H1 (cell line): ENCODE measurements around the gene TUBAL3. TPM values are rescaled to one million over a fixed set of nuclear protein-coding genes. Genes with fewer than 3 reads are reported as not detected.
A peak's percentile ranks its signal among the peaks of the same experiment; 100 is the strongest.

Source experiments
- CTCF ChIA-PET: fragments of 300-600 bp; sonication (Branson Sonifier 250); formaldehyde crosslinking; loops from one replicate; lab custom pipeline; 2021; ENCODE audit not compliant: partially characterized antibody; lab: Charles Lee
- POLR2A ChIA-PET: fragments of 300-600 bp; sonication (Branson Sonifier 250); formaldehyde crosslinking; loops from one replicate; lab custom pipeline; 2021; ENCODE audit warnings: inconsistent platforms; ENCODE audit not compliant: partially characterized antibody; lab: Charles Lee
- DNase-seq, 2 experiments: peaks; one replicate each; pipeline versions ENCODE4 v3.0.0 to v3.0.0-alpha.2; 2010 to 2022; ENCODE audit warnings: low spot score in 2 of 2, low read depth in 1 of 2, mixed read lengths in 1 of 2
- FAIRE-seq: peaks from 2 replicates; lab custom pipeline; 2011; peaks lifted over from hg19 to GRCh38; lab: Jason Lieb, UNC
- H2AFZ ChIP-seq: 2 replicates; pipeline ENCODE4 v1.8.1; 2012; ENCODE audit warnings: low read length, inconsistent platforms
- H2AK5ac ChIP-seq: 2 replicates; pipeline ENCODE4 v1.6.1; 2013; ENCODE audit warnings: low read depth, low read length
- H2BK120ac ChIP-seq: replicated peaks from 2 replicates; pipeline ENCODE3; 2013; ENCODE audit warnings: low read depth, low read length, inconsistent platforms
- H2BK12ac ChIP-seq: 2 replicates; pipeline ENCODE4 v1.6.1; 2013; ENCODE audit warnings: low read depth, low read length
- H2BK15ac ChIP-seq: 2 replicates; pipeline ENCODE4 v1.6.1; 2013; ENCODE audit warnings: low read length
- H2BK20ac ChIP-seq: 2 replicates; pipeline ENCODE4 v1.6.1; 2013; ENCODE audit warnings: low read length
- H2BK5ac ChIP-seq: 2 replicates; pipeline ENCODE4 v1.6.1; 2013; ENCODE audit warnings: low read depth, low read length
- H3K14ac ChIP-seq: 2 replicates; pipeline ENCODE4 v1.6.1; 2013; ENCODE audit warnings: inconsistent platforms; ENCODE audit not compliant: insufficient read length
- H3K18ac ChIP-seq: 2 replicates; pipeline ENCODE4 v1.6.1; 2013; ENCODE audit warnings: low read length; ENCODE audit errors: extremely low read depth
- H3K23ac ChIP-seq: 2 replicates; pipeline ENCODE4 v1.6.1; 2013; ENCODE audit warnings: inconsistent platforms; ENCODE audit not compliant: insufficient read length
- H3K23me2 ChIP-seq: 2 replicates; pipeline ENCODE4 v1.6.1; 2013; ENCODE audit warnings: low read depth, low read length
- H3K27ac ChIP-seq: 2 replicates; pipeline ENCODE4 v1.6.1; 2011; ENCODE audit warnings: low read depth, low read length, inconsistent platforms
- H3K27me3 ChIP-seq, 4 experiments: replicated peaks in 1 of 4; 1 replicate in 1 of 4; 2 replicates in 3 of 4; pipeline versions ENCODE4 v1.6.1 to v1.8.1; 2011 to 2013; ENCODE audit warnings: low read length in 3 of 4, mild to moderate bottlenecking in 3 of 4, inconsistent platforms in 2 of 4, mixed read lengths in 2 of 4, moderate library complexity in 1 of 4; ENCODE audit not compliant: control insufficient read depth in 3 of 4, insufficient read depth in 3 of 4; ENCODE audit errors: extremely low read depth in 1 of 4
- H3K36me3 ChIP-seq, 4 experiments: 2 replicates each; pipeline versions ENCODE4 v1.6.1 to v1.8.1; 2011 to 2013; ENCODE audit warnings: mild to moderate bottlenecking in 4 of 4, low read length in 3 of 4, moderate library complexity in 2 of 4, control low read depth in 1 of 4, inconsistent platforms in 1 of 4; ENCODE audit not compliant: insufficient read depth in 4 of 4, control insufficient read depth in 2 of 4
- H3K4ac ChIP-seq: replicated peaks from 2 replicates; pipeline ENCODE3; 2013; ENCODE audit warnings: low read length, low read depth, mixed read lengths, inconsistent platforms; ENCODE audit not compliant: insufficient read length
- H3K4me1 ChIP-seq, 4 experiments: replicated peaks in 1 of 4; 1 replicate in 1 of 4; 2 replicates in 3 of 4; pipeline versions ENCODE4 v1.6.1 to v1.8.1; 2011 to 2013; ENCODE audit warnings: low read length in 3 of 4, inconsistent platforms in 2 of 4, mixed read lengths in 1 of 4; ENCODE audit not compliant: insufficient read depth in 4 of 4, control insufficient read depth in 3 of 4
- H3K4me2 ChIP-seq, 2 experiments: 2 replicates each; pipeline versions ENCODE4 v1.6.1 to v1.8.1; 2011 to 2013; ENCODE audit warnings: low read depth in 2 of 2, low read length in 2 of 2, control low read depth in 1 of 2, inconsistent platforms in 1 of 2, mild to moderate bottlenecking in 1 of 2; ENCODE audit not compliant: insufficient read depth in 1 of 2
- H3K4me3 ChIP-seq, 4 experiments: fragments of 200-600, 300-600 bp in 1 of 4; sonication (generic), shearing (Covaris generic), sonication (Bioruptor Twin) in 1 of 4; 2 replicates each; pipeline versions ENCODE4 v1.5.1 to v1.8.1; 2011 to 2016; ENCODE audit warnings: low read length in 4 of 4, low read depth in 3 of 4, control low read depth in 2 of 4, inconsistent platforms in 2 of 4, mild to moderate bottlenecking in 2 of 4, mixed read lengths in 1 of 4, moderate library complexity in 1 of 4; ENCODE audit not compliant: insufficient read depth in 2 of 4; ENCODE audit errors: extremely low read depth in 1 of 4
- H3K56ac ChIP-seq: replicated peaks from 2 replicates; pipeline ENCODE3; 2013; ENCODE audit warnings: low read depth, mild to moderate bottlenecking, mixed read lengths, low read length, inconsistent platforms; ENCODE audit not compliant: insufficient read length
- H3K79me1 ChIP-seq: 2 replicates; pipeline ENCODE4 v1.6.1; 2013; ENCODE audit warnings: low read depth, low read length, control low read depth
- H3K79me2 ChIP-seq, 2 experiments: 2 replicates each; pipeline versions ENCODE4 v1.6.1 to v1.8.1; 2012 to 2013; ENCODE audit warnings: low read length in 2 of 2, mild to moderate bottlenecking in 2 of 2, inconsistent platforms in 1 of 2; ENCODE audit not compliant: insufficient read depth in 2 of 2, control insufficient read depth in 1 of 2
- H3K9ac ChIP-seq, 4 experiments: replicated peaks in 1 of 4; 1 replicate in 1 of 4; 2 replicates in 3 of 4; pipeline versions ENCODE4 v1.6.1 to v1.8.1; 2011 to 2013; ENCODE audit warnings: low read depth in 3 of 4, low read length in 3 of 4, control low read depth in 2 of 4, mild to moderate bottlenecking in 2 of 4, moderate library complexity in 2 of 4, inconsistent platforms in 1 of 4; ENCODE audit errors: extremely low read depth in 1 of 4
- H3K9me3 ChIP-seq, 2 experiments: 2 replicates each; pipeline versions ENCODE4 v1.6.1 to v1.8.1; 2012 to 2013; ENCODE audit warnings: mild to moderate bottlenecking in 2 of 2, moderate library complexity in 2 of 2, control low read depth in 1 of 2, inconsistent platforms in 1 of 2, low read depth in 1 of 2, low read length in 1 of 2, mixed read lengths in 1 of 2; ENCODE audit not compliant: insufficient read depth in 2 of 2
- H4K20me1 ChIP-seq, 2 experiments: replicated peaks in 1 of 2; 2 replicates each; pipeline versions ENCODE3 to v1.8.1; 2011 to 2013; ENCODE audit warnings: inconsistent platforms in 2 of 2, low read length in 2 of 2, mild to moderate bottlenecking in 1 of 2; ENCODE audit not compliant: insufficient read depth in 2 of 2, control insufficient read depth in 1 of 2
- H4K5ac ChIP-seq: 2 replicates; pipeline ENCODE4 v1.6.1; 2013; ENCODE audit warnings: low read length, low read depth, mixed read lengths, inconsistent platforms; ENCODE audit not compliant: insufficient read length
- H4K8ac ChIP-seq: 2 replicates; pipeline ENCODE4 v1.8.0; 2013; ENCODE audit warnings: mild to moderate bottlenecking, moderate library complexity, low read length, inconsistent platforms; ENCODE audit not compliant: insufficient read depth; ENCODE audit errors: extremely low read depth
- H4K91ac ChIP-seq: replicated peaks from 2 replicates; pipeline ENCODE3; 2013; ENCODE audit warnings: low read length, mixed read lengths, inconsistent platforms; ENCODE audit not compliant: insufficient read length
- EGR1 ChIP-seq: IDR thresholded peaks from 2 replicates; pipeline ENCODE4 v1.6.1; 2011; ENCODE audit warnings: low read depth, low read length, borderline replicate concordance
- JUND ChIP-seq: IDR thresholded peaks from 2 replicates; pipeline ENCODE4 v1.6.1; 2011; ENCODE audit warnings: mild to moderate bottlenecking, improper control_type of control experiment, low read length
- POU5F1 ChIP-seq: IDR thresholded peaks from 2 replicates; pipeline ENCODE4 v1.6.1; 2011; ENCODE audit warnings: low read depth, mild to moderate bottlenecking, low read length, moderate library complexity
- WGBS, 2 experiments: shearing (Covaris generic) in 1 of 2; methylation state at CpG; one replicate each; pipeline versions ENCODE4 v1.1.6 to v1.1.7; 2013 to 2015; ENCODE audit warnings: low lambda C conversion rate in 2 of 2, mixed read lengths in 2 of 2, inconsistent platforms in 1 of 2, low coverage in 1 of 2, missing lambda C conversion rate in 1 of 2; ENCODE audit not compliant: insufficient replicate concordance in 2 of 2, insufficient coverage in 1 of 2, insufficient read length in 1 of 2; ENCODE audit errors: extremely low coverage in 1 of 2, missing lambda C conversion rate in 1 of 2; 5-methylcytosine and 5-hydroxymethylcytosine counted together
- polyA plus RNA-seq, 7 experiments: library from polyadenylated mRNA; depleted of rRNA in 3 of 7; stranded (reverse) in 5 of 7; unstranded in 2 of 7; fragments of >200 nt in 5 of 7; fragments of 200-250 nt in 2 of 7; gene quantifications; 1 replicate in 5 of 7; 2 replicates in 1 of 7; 4 replicates in 1 of 7; pipeline versions ENCODE4 v1.2.1 to v1.2.3, GENCODE V29; 2011 to 2013; ENCODE audit warnings: missing spikeins in 2 of 7, mixed read lengths in 2 of 7
- total RNA-seq: library from RNA; stranded (reverse); fragmentation: NEBNext Ultra II Directional; extraction: Animal tissue kit (Norgen Biotek cat#: 25700); gene quantifications from 2 replicates; pipeline ENCODE4 v1.2.1, GENCODE V29; 2021

Gene TUBAL3
- total and polyA plus RNA-seq, 2 of the 8 experiments (the other 6 are each of a cell fraction or from before 2014, with no cell fraction given), result 0.17 TPM; not detected in 1

DNA sequence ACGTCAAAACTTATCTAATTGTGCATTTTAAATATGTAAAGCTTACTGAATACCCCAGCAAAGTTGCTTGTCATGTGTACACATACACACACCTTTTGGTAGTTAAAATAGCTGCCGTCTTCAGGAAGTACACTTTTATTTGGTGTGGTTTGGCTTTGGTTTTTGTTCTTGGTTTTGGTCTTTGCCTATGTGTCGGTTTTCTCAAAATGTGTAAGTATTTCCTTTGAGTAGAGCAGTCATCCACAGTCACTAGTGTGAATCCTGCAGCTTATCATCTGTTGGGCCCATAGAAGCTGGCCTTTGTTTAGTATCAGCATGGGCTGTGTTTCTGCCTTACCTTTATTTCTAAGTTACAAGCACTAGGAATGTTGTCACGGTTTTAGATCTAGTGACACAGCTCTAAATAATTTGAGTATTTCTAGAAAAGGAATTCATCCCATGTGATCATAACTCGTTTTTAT lies 43.0 kb upstream of the TUBAL3 start:
- Histone ChIP-seq H2BK5ac (no peak overlapping the region), H3K14ac (no peak overlapping the region), H2BK15ac (no peak overlapping the region), H2AK5ac (no peak overlapping the region), H3K23me2 (peaks cover 2% of the 10 kb centered on the region; the same call in 1 of the 2 replicates), H2BK12ac (no peak overlapping the region), H3K23ac (no peak overlapping the region), H3K4me3 (peak overlapping the region in 2 of 4 experiments; percentile 0 to 62; a peak in 3 of 8 replicates), H3K56ac (no peak overlapping the region), H2BK20ac (no peak overlapping the region), H3K4ac (no peak overlapping the region), H3K36me3 (peaks cover 2 to 10% (median 6%) of the 10 kb centered on the region in 4 experiments; a peak in 4 of 8 replicates), H4K20me1 (no peaks in the 10 kb centered on the region), H3K9ac (peak overlapping the region in 1 of 4 experiments; percentile 49; a peak in 1 of 7 replicates), H3K79me2 (peaks cover 0 to 55% of the 10 kb centered on the region in 2 experiments; a peak in 3 of 4 replicates), H3K27me3 (no peaks in the 10 kb centered on the region), H2BK120ac (no peak overlapping the region), H3K27ac (no peak overlapping the region), H3K4me1 (peaks cover 2 to 3% (median 2%) of the 10 kb centered on the region in 4 experiments; a peak in 4 of 7 replicates), H4K8ac (no peak overlapping the region), H3K18ac (no peak overlapping the region), H3K9me3 (no peaks in the 10 kb centered on the region), H3K4me2 (peak overlapping the region; percentile 74), H3K79me1 (no peaks in the 10 kb centered on the region), H2AFZ (no peak overlapping the region), H4K91ac (no peak overlapping the region), H4K5ac (no peak overlapping the region)
- DNase-seq, result no peak
- ChIA-PET CTCF (interaction anchor here (0.6 to 11.1 kb wide), 5 partner anchors 14 to 178 kb away, joined by 3 to 200 read pairs (median 3); no protein-coding TSS in a partner anchor), POLR2A (interaction anchor here (0.7 to 3.2 kb wide), 10 partner anchors 8 to 180 kb away, joined by 3 to 44 read pairs (median 7); partner anchors contain the start of gene NET1)
- 54% methylated on average over 5 of the region's 5 CpGs; no CpG with 5 or more reads in 1 of the 2 experiments for WGBS, 2 experiments
- no peak for FAIRE-seq
- TF ChIP-seq POU5F1 (no peak), JUND (no peak), EGR1 (no peak)
